Occipital lobe (tissue), 2 donors: ENCODE measurements around the gene DDR2. TPM values are rescaled to one million over a fixed set of nuclear protein-coding genes. Genes with fewer than 3 reads are reported as not detected.

ENCODE experiments used
- DNase-seq: peaks from one replicate; lab custom pipeline; 2025; lab: John Stamatoyannopoulos, UW
- total RNA-seq: library from RNA; depleted of rRNA; stranded (reverse); fragments of >200 nt; gene quantifications from one replicate; pipeline ENCODE4 v1.2.3, GENCODE V29; 2014

Gene DDR2
- total RNA-seq, 1 donor from 2014 or later, result 7.5 TPM

- no peak for DNase-seq
Measured at GRCh38 chr1:162671664-162672410, 39.6 kb downstream of the DDR2 start.

- DNase-seq, result no peak
Measured at GRCh38 chr1:162672622-162673260, 40.5 kb downstream of the DDR2 start.

DNA sequence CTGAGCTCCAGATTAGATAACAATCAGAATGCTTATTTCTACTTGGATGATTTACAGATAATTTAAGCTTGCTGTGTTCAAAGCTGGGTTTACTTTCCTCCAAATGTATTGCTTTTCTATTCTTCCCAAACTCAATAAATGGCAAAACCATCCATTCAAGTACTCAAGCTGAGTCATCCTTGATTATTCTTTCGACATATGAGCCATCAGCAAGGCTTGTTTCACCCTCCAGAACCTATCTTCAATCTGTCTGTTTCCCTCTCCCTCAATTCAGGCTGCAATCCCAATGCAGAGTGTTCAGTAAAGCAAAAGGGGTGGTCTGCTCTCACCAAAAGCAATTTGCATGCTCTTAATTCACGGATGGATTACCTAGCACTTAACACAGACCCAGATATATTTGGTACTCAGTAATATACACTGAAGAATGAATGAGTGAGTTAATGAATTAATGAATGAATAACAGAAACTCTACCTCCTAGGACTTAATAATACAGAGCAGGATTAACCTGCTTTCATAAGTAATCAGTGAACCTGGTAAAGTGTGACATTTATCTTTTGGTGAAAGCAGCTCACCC, 41.9 kb downstream of the DDR2 start:
- no peak for DNase-seq

- peak; percentile 10 for DNase-seq
Measured at GRCh38 chr1:162676087-162676486, 43.8 kb downstream of the DDR2 start.

DNA sequence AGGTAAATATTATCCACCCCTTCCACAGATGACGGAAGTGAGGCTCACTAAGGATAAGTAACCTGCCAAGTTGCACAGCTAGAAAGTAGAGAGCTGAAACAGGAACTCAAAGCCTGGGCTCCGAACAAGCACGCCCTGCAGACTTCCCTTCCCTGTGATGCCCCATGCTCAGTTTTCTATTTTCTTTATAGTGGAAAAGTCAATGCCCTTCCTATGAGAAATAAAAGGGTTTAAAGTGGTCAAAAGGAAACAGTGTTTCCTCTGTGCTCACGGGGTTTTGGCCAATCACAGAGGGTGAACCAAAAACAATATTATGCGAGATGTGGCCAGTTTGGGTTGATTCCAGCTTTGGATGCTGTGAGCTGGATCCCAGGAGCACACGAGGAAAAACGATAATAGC, 44.5 kb downstream of the DDR2 start:
- DNase-seq, result no peak

- DNase-seq, result no peak
Measured at GRCh38 chr1:162677607-162678371, 45.5 kb downstream of the DDR2 start.

DNA sequence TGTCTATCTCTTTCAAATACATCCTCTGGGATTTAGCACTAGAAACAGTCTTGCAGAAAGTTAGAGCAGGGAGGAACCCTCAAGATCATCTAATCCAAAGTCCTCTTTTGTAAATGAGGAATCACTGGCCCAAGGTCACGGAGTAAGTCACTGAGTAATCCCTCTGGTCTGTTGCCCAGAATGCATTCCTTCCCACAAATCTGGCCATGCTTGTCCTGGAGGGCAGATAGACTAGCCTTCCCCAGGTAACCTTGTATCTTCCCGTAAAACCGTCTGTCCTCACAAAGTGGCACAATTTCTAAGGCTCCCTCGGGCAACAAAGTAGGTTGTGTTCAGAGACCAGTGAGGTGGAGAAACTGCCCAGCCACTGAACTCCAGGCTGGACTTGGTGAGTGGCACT, 46.2 kb downstream of the DDR2 start:
- DNase-seq, result no peak

GRCh38 chr1:162679298-162679697, 47.0 kb downstream of the DDR2 start:
- DNase-seq, result no peak

GRCh38 chr1:162680419-162681121, 48.3 kb downstream of the DDR2 start:
- no peak for DNase-seq

- DNase-seq, result no peak
Measured at GRCh38 chr1:162681122-162681436, 48.8 kb downstream of the DDR2 start.

GRCh38 chr1:162682013-162682419, 49.8 kb downstream of the DDR2 start:
- DNase-seq, result no peak

GRCh38 chr1:162687870-162688269, 55.6 kb downstream of the DDR2 start:
- DNase-seq, result no peak

DNA sequence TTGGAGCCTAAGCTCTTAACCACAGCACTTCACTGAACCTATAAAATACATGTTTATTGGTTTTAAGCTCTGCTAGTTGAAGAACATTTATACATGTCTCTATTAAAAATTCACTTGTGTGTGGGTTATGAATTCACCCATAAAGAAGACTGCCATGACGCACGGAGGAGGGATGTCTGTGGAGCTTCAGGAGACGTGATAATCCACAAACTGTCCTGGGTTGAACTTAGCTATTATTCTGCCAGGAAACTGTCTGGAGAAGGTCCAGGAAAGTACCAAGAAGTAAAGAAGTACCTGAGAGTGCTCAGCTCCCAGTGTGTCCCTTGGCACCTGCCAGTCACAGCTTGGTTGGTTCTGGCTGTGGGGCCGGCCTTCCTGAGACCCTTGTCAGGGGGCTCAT, 56.3 kb downstream of the DDR2 start:
- DNase-seq, result no peak

GRCh38 chr1:162688931-162689330, 56.7 kb downstream of the DDR2 start:
- no peak for DNase-seq

GRCh38 chr1:162689745-162690671, 57.7 kb downstream of the DDR2 start:
- no peak for DNase-seq

GRCh38 chr1:162690672-162691434, 58.6 kb downstream of the DDR2 start:
- no peak for DNase-seq

- no peak for DNase-seq
Measured at GRCh38 chr1:162691999-162692575, 59.8 kb downstream of the DDR2 start.

DNA sequence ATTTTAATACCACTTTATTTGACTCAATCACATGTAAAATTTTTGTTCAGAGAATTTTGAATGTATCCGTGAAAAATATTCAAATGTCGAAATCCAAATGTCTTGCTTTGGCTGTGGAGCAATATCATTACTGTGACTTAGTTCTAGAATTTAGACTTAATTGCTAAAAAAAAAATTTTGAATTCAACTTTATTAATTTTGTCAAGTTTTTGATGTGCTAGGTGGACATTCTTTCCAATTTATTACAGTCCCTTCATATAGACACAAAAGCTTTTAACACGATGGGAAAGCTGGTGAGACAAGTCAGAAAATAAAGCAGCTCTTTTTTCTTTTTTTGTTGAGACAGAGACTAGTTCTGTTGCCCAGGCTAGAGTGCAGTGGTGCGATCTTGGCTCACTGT, 62.6 kb downstream of the DDR2 start:
- no peak for DNase-seq

- DNase-seq, result no peak
Measured at GRCh38 chr1:162695687-162696086, 63.4 kb downstream of the DDR2 start.
